HG02610 (cell line): ENCODE measurements around the gene PPP1R13B.
"Not testable (repeated sequence)": the region's sequence is repeated elsewhere in the genome, so short reads cannot be mapped to it uniquely, and the experiment has no call there.

ENCODE experiments used
- ATAC-seq: cut with Tn5 transposase; IDR thresholded peaks from one replicate; pipeline ENCODE4 v1.9.1; 2021; ENCODE audit warnings: mild to moderate bottlenecking, moderate library complexity; ENCODE audit not compliant: unreplicated experiment

PPP1R13B gene

DNA sequence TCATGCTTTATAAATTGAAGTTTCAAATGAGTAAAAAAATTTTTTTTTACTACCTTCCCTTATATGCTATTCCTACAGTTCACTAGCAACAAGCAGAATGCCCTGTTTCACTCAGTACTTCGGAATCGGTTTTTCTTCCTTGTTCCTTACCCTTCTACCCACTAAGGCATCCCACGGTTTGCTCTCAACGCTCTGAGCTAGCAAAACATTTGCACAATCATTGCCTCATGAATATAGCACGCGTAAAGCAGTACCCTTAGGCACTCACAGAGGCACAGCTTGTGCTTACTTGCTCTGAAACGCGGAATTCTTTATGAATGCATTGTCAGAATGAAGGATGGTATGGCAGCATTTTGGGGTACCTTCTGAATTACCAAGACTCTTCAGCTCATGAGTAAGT, 45.0 kb downstream of the PPP1R13B start:
- ATAC-seq = no peak

- no peak for ATAC-seq
Observed at GRCh38 chr14:103801459-103801858, 45.9 kb downstream of the PPP1R13B start.

DNA sequence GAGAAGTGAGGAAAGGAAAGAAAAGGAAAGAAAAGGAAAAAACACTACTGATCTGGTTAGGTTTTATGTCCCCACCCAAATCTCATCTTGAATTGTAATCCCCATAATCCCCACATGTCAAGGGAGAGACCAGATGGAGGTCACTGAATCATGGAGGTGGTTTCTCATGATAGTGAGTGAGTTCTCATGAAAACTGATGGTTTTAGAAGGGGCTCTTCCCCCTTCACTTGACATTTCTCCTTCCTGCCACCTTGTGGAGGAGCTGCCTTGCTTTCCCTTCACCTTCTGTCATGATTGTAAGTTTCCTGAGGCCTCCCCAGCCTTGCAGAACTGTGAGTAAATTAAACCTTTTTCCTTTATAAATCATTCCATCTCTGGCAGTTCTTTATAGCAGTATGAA, 54.2 kb downstream of the PPP1R13B start:
- not testable (repeated sequence) for ATAC-seq

DNA sequence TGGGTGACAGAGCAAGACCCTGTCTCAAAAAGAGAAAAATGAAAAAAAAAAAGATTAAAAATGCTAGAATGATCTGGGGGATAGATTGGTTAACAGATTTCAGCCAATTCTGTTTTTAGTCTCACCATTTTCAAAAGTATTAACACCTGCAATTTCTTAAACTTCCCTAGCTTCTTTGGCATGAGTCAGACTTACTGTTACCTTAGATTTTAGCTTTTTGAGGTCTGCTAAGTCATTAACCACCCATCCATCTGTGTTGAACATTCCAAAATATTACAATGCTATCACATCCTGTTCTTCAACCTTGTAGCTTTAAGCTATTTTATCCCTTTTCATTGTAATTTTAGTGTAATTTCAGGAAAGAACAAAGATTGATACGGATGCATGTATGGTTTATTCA, 59.3 kb downstream of the PPP1R13B start:
- ATAC-seq = no peak

DNA sequence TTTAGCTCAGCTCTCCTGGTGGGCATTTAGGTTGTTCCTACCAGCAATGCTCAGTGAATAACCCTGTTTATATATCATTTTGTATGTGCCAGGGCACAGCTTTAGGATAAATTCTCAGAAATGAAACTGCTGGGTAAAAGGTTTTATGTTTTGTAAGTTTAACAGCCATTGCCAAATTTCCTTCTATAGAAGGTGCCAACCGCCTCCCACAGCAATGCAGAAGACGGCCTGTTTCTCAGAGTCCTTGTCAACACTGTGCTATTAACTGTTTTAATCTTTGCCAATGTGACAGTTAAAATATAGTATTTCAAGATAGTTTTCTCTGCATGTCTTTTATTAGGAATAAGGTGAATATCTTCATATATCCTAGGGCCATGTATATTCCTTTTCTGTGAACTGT, 65.0 kb downstream of the PPP1R13B start:
- ATAC-seq = no peak

DNA sequence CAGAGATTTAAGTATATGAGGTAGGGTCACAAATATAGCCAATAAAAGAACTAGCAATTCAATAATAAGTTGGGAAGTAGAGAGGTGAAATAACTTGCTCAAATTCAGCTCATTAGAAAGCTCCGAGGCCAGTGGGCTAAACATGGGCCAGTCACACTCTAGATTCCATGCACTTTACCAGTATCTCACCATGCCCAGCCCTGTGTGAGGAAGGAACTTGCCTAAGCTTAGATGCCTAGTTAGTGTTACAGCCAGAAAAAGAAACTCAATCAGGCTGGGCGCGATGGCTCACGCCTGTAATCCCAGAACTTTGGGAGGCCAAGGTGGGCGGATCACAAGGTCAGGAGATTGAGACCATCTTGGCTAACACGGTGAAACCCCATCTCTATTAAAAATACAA, 71.1 kb downstream of the PPP1R13B start:
- not testable (repeated sequence) for ATAC-seq

- no peak for ATAC-seq
Observed at GRCh38 chr14:103775506-103775905, 71.9 kb downstream of the PPP1R13B start.

GRCh38 chr14:103773521-103773920, 73.9 kb downstream of the PPP1R13B start:
- no peak for ATAC-seq

GRCh38 chr14:103772078-103772712, 75.2 kb downstream of the PPP1R13B start:
- ATAC-seq = no peak

DNA sequence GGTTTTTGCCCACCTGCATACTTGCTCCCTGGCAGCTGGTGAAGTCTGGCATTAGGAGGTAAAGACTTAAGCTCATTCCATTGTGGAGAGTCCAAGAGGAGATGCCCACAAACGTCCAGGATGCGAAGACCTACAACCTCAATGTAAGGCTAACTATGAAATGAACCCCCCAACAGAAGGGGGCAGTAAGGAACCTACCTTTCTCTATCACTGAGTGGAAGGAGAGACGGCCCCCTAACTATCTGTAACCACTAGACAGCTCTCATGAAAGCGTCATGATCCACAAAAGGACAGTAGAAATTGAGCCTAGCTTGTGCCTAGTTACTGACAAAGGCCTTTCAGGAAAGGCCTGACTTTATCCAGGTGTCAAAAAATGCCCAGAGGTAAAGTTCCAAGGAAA, 76.5 kb downstream of the PPP1R13B start:
- no peak for ATAC-seq

- ATAC-seq = no peak
Observed at GRCh38 chr14:103770500-103770899, 76.9 kb downstream of the PPP1R13B start.

DNA sequence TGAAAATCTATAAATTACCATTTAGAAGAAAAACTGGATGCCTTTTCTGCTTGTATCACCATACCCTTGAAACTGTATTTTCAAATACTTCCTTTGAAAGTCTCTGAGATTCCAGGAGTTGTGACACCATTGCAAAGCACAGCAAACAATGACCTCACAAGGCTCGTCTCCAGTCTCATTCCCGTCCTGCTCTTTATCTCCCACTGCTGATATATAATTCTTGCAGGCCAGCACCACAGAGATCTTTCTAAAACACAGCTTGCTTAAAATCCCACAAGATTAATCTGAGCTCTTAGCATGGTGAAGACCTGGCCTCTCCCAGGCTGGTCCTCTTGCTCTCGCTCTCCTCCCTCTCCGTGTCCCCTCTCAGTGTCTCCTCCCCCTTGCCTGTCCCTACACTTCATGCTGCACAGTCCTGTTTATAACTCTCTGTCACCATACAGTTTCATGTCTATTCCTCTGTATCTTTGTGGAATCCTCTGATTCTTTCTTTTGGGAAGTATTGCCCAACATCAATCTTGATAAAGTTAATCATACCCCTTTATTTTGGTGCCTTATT, 80.0 kb downstream of the PPP1R13B start:
- ATAC-seq = no peak

- ATAC-seq = no peak
Observed at GRCh38 chr14:103765526-103765925, 81.8 kb downstream of the PPP1R13B start.

DNA sequence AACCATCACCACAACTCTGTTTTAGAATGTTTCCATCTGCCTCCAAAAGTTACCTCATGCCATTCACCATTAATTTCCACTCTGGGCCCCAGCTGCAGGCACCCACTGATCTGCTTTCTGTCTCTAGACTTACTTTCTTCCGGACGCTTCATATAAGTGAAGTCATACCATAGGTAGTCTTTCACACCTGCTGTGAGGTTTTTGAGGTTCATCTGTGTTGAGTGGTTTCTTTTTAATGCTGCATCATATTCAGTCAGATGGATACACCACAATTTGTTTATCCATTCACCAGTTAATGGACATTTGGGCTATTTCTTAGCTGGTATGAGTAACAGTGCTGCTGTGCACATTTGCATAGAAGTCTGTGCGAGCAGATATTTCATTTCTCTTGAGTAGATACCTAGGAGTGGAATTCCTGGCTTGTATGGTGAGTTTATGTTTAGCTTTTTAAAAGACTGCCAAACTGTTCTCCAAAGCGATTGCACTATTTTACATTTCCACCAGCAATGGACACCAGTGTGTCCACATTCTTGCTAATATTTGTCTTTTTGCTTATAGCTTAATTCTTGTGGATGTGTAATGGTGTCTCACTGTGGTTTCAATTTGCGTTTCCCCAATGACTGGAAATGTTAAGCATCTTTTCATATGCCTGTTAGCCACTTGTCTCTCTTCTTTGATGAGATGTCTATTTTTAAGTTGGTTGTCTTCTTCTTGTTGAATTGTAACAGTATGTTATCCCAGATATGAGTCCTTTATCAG, 83.5 kb downstream of the PPP1R13B start:
- ATAC-seq = peak; percentile 89

DNA sequence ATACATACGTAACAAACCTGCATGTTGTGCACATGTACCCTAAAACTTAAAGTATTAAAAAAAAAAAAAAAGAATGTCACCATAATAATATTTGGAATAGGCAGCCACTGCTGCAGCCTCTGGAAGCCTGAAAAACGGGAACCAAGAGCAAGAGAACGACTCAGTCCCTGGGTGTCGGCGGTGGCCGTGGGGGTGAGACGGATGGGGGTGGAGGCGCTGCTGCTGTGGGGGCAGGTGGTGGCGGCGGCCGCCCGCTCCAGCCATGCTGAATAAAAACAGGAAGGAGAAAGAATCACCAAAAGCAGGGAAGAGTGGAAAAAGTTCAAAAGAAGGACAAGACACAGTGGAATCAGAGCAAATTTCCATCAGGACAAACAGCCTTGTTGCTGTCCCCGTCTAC, 84.8 kb downstream of the PPP1R13B start:
- ATAC-seq = no peak

DNA sequence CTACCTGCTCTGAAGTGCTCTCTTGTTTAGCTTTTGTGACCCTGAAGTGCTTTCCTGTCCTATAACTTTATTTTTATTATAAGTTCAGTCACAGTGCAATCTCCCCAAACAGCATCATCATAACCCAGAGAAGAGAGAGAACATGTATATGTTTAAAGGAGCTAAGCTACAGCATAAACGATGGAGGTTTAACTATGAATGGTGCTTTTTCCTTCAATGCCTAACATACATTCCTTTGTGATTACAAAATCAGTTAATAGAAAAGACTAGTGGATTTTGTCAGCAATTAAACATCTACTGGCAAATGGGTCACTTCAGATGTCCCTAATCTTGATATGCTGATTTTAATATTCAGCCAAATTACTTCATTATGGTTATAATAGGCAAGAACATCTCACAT, 85.3 kb downstream of the PPP1R13B start:
- ATAC-seq = no peak

DNA sequence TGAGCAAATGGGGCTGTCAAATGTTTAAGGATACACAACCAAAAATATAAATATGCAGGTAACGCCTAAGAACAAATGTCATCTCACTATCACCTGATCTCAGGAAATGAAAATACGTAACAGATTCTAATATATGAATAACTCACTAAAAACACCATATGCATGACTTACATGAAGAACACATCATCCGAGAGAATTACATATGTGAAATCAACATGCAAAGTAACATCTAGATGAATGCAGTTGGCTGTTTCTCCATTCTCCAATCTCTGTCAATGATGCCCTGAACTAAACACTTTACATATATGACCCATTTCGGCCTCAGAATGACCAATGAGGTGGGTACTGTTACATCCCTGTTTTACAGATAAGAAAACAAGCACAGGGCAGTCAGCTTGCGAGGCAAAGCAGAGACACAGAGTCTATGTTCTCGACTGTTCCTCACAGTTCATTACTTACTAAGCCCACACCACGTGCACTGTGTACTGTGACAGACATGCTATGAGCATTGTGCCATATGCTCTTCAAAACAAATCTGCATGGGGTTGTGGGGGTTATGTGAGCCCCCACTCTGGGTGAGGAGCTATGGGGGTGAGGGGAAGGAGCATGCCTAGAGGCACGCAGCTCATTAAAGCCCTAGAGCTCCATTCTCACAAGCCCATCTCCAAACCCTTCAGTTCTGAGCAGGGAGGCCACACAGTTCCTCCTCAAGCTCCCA, 89.2 kb downstream of the PPP1R13B start:
- ATAC-seq = no peak

- ATAC-seq = no peak
Observed at GRCh38 chr14:103755060-103755459, 92.3 kb downstream of the PPP1R13B start.

DNA sequence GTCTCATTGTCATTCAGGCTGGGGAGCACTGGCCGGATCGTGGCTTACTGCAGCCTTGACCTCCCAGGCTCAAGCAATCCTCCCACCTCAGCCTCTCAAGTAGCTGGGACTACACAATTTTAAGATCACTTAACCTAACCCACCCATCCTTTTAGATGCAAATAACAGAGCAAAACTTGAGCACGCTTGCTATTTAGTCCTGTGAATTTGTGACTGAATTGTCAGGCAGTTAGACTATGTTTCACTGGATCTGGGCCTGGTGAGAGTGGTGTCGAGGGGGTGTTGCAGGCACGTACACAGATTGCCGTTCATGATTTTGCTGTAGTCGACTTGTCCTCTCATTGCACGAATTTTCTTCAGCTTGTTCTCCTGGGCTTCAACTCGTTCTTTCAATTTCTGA, 93.6 kb downstream of the PPP1R13B start:
- no peak for ATAC-seq

GRCh38 chr14:103749860-103750259, 97.5 kb downstream of the PPP1R13B start:
- ATAC-seq = no peak

DNA sequence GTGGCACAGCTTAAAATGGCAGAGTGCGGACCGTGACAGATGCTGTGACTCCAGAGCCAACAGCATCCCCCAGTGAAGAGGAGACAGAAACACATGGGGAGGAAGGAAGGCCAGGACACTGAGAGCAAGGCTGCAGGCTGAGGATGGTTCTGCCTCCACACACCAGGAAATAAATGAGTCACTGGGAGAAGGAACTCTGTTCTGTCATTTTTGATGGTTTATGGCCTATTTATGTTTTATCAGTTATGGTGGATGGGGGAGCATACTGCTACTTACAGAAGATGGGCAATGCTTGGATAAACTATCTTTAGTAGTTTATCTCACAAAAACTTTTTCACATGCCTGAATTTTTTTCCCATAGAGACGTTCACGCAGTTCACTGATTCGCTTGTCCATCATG, 97.9 kb downstream of the PPP1R13B start:
- ATAC-seq = no peak

- ATAC-seq = no peak
Observed at GRCh38 chr14:103748534-103748857, 98.9 kb downstream of the PPP1R13B start.
